H9 (cell line): Measurements from ENCODE around the gene ARHGEF5. TPM values are rescaled to one million over a fixed set of nuclear protein-coding genes. Genes with fewer than 3 reads are reported as not detected.

Experiments
- DNase-seq: peaks from one replicate; pipeline ENCODE4 v3.0.0-alpha.2; 2017
- H2AFZ ChIP-seq: one replicate; pipeline ENCODE4 v1.6.1; 2013; ENCODE audit warnings: mild to moderate bottlenecking, low read length, control low read depth, moderate library complexity
- H2AK5ac ChIP-seq: 2 replicates; pipeline ENCODE4 v1.6.1; 2013; ENCODE audit warnings: low read length, control low read depth, mixed read lengths; ENCODE audit not compliant: insufficient read length
- H2BK120ac ChIP-seq: one replicate; pipeline ENCODE4 v1.6.1; 2013; ENCODE audit warnings: low read depth, mild to moderate bottlenecking, low read length, control low read depth, inconsistent platforms; ENCODE audit not compliant: poor library complexity, severe bottlenecking
- H2BK12ac ChIP-seq: 2 replicates; pipeline ENCODE4 v1.6.1; 2013; ENCODE audit warnings: low read length, control low read depth, mixed read lengths, low read depth; ENCODE audit not compliant: insufficient read length
- H2BK15ac ChIP-seq: 2 replicates; pipeline ENCODE4 v1.6.1; 2013; ENCODE audit warnings: low read depth, low read length, control low read depth
- H2BK20ac ChIP-seq: one replicate; pipeline ENCODE4 v1.6.1; 2013; ENCODE audit warnings: low read depth, mild to moderate bottlenecking, low read length, control low read depth, inconsistent platforms; ENCODE audit not compliant: poor library complexity, severe bottlenecking
- H2BK5ac ChIP-seq: 2 replicates; pipeline ENCODE4 v1.6.1; 2013; ENCODE audit warnings: low read length, control low read depth, mixed read lengths; ENCODE audit not compliant: insufficient read length
- H3K14ac ChIP-seq: 2 replicates; pipeline ENCODE4 v1.6.1; 2013; ENCODE audit warnings: low read length, control low read depth; ENCODE audit not compliant: insufficient read depth
- H3K18ac ChIP-seq: 2 replicates; pipeline ENCODE4 v1.6.1; 2013; ENCODE audit warnings: low read depth, mild to moderate bottlenecking, mixed read lengths, low read length, control low read depth; ENCODE audit not compliant: insufficient read length
- H3K23ac ChIP-seq: 2 replicates; pipeline ENCODE4 v1.6.1; 2013; ENCODE audit warnings: low read length, control low read depth, mixed read lengths, low read depth; ENCODE audit not compliant: insufficient read length
- H3K23me2 ChIP-seq: 2 replicates; pipeline ENCODE4 v1.6.1; 2013; ENCODE audit warnings: low read depth, mild to moderate bottlenecking, mixed read lengths, low read length, control low read depth; ENCODE audit not compliant: insufficient read length, poor library complexity, severe bottlenecking
- H3K27ac ChIP-seq: 2 replicates; pipeline ENCODE4 v1.5.1; 2013; ENCODE audit warnings: low read length, control low read depth, mixed read lengths, low read depth; ENCODE audit not compliant: insufficient read length
- H3K27me3 ChIP-seq: 2 replicates; pipeline ENCODE4 v1.6.1; 2013; ENCODE audit warnings: low read length, control low read depth, inconsistent platforms; ENCODE audit not compliant: insufficient read depth
- H3K4ac ChIP-seq: 2 replicates; pipeline ENCODE4 v1.6.1; 2013; ENCODE audit warnings: low read depth, mild to moderate bottlenecking, control low read depth, inconsistent platforms, low read length, moderate library complexity
- H3K4me1 ChIP-seq: 2 replicates; pipeline ENCODE4 v1.6.1; 2013; ENCODE audit warnings: low read length, control low read depth, inconsistent platforms; ENCODE audit not compliant: insufficient read depth
- H3K4me2 ChIP-seq: 2 replicates; pipeline ENCODE4 v1.6.1; 2013; ENCODE audit warnings: low read length, control low read depth, mixed read lengths; ENCODE audit not compliant: insufficient read length, insufficient read depth
- H3K56ac ChIP-seq: 2 replicates; pipeline ENCODE4 v1.6.1; 2013; ENCODE audit warnings: low read depth, mild to moderate bottlenecking, mixed read lengths, low read length, control low read depth; ENCODE audit not compliant: insufficient read length
- H3K79me1 ChIP-seq: 2 replicates; pipeline ENCODE4 v1.6.1; 2013; ENCODE audit warnings: low read depth, mild to moderate bottlenecking, moderate library complexity, low read length, control low read depth, inconsistent platforms; ENCODE audit not compliant: insufficient read depth, poor library complexity, severe bottlenecking
- H3K79me2 ChIP-seq: 2 replicates; pipeline ENCODE4 v1.6.1; 2013; ENCODE audit warnings: low read length, control low read depth, inconsistent platforms; ENCODE audit not compliant: insufficient read depth
- H3K9ac ChIP-seq: 2 replicates; pipeline ENCODE4 v1.6.1; 2013; ENCODE audit warnings: low read length, control low read depth, mixed read lengths; ENCODE audit not compliant: insufficient read length; ENCODE audit errors: extremely low read depth
- H3K9me3 ChIP-seq: one replicate; pipeline ENCODE4 v1.6.1; 2013; ENCODE audit warnings: low read depth, low read length, inconsistent platforms; ENCODE audit not compliant: control insufficient read depth
- H3T11ph ChIP-seq: one replicate; pipeline ENCODE4 v1.6.1; 2013; ENCODE audit warnings: mild to moderate bottlenecking, low read length, control low read depth, inconsistent platforms
- H4K20me1 ChIP-seq: one replicate; pipeline ENCODE4 v1.6.1; 2013; ENCODE audit not compliant: control insufficient read depth, insufficient read length, insufficient read depth
- H4K5ac ChIP-seq: 2 replicates; pipeline ENCODE4 v1.6.1; 2013; ENCODE audit warnings: low read depth, mild to moderate bottlenecking, mixed read lengths, low read length, control low read depth; ENCODE audit not compliant: insufficient read length
- H4K8ac ChIP-seq: replicated peaks from 2 replicates; pipeline ENCODE4 v1.6.1; 2013; ENCODE audit warnings: low read length, control low read depth, mixed read lengths, low read depth; ENCODE audit not compliant: insufficient read length
- H4K91ac ChIP-seq: 2 replicates; pipeline ENCODE4 v1.6.1; 2013; ENCODE audit warnings: low read depth, mild to moderate bottlenecking, moderate library complexity, mixed read lengths, low read length, control low read depth; ENCODE audit not compliant: insufficient read length
- H3K27ac Mint-ChIP-seq, 3 experiments: 2 replicates in 2 of 3; 3 replicates in 1 of 3; pipeline ENCODE4 v1.8.0; 2020 to 2021; ENCODE audit warnings: mixed read lengths in 3 of 3, mild to moderate bottlenecking in 1 of 3, moderate library complexity in 1 of 3
- H3K27me3 Mint-ChIP-seq: 2 replicates; pipeline ENCODE4 v1.8.0; 2021; ENCODE audit warnings: low read depth, mild to moderate bottlenecking, moderate library complexity, mixed read lengths
- H3K36me3 Mint-ChIP-seq, 3 experiments: 2 replicates in 2 of 3; 3 replicates in 1 of 3; pipeline ENCODE4 v1.8.0; 2020 to 2021; ENCODE audit warnings: low read depth in 3 of 3, mixed read lengths in 3 of 3; ENCODE audit not compliant: insufficient read depth in 1 of 3
- H3K4me1 Mint-ChIP-seq, 2 experiments: 2 replicates each; pipeline ENCODE4 v1.8.0; 2020; ENCODE audit warnings: mixed read lengths in 2 of 2
- H3K4me3 Mint-ChIP-seq, 2 experiments: 2 replicates in 1 of 2; 3 replicates in 1 of 2; pipeline ENCODE4 v1.8.0; 2020 to 2021; ENCODE audit warnings: mild to moderate bottlenecking in 2 of 2, mixed read lengths in 2 of 2, moderate library complexity in 1 of 2
- H3K9me3 Mint-ChIP-seq, 2 experiments: 2 replicates in 1 of 2; 3 replicates in 1 of 2; pipeline ENCODE4 v1.8.0; 2020; ENCODE audit warnings: mild to moderate bottlenecking in 2 of 2, mixed read lengths in 2 of 2, moderate library complexity in 1 of 2
- CTCF ChIP-seq: fragments of 200-600 bp; sonication (generic); conservative IDR thresholded peaks from 3 replicates; pipeline ENCODE4 v1.8.0; 2021; ENCODE audit warnings: antibody characterized with exemption, mild to moderate bottlenecking
- WGBS: extraction: QIAGEN DNeasy Blood & Tissue Kit; methylation state at CpG from one replicate; pipeline ENCODE4 v1.1.7; 2013; ENCODE audit warnings: missing lambda C conversion rate, low lambda C conversion rate, mixed read lengths; ENCODE audit not compliant: insufficient read length; ENCODE audit errors: extremely low coverage; 5-methylcytosine and 5-hydroxymethylcytosine counted together
- total RNA-seq: library from RNA; stranded (reverse); gene quantifications from 2 replicates; pipeline ENCODE4 v1.2.1, GENCODE V29; 2021

The ARHGEF5 gene
- total RNA-seq, 1 experiment from 2014 or later, result 33.9 TPM

GRCh38 chr7:144403102-144403501, 47.9 kb downstream of the ARHGEF5 start:
- Histone ChIP-seq H3K4me1 (no peaks in the 10 kb centered on the region), H2BK5ac (no peak overlapping the region), H3K27ac (no peak overlapping the region), H3K23ac (no peak overlapping the region), H3K79me1 (no peaks in the 10 kb centered on the region), H2BK12ac (no peak overlapping the region), H3K9ac (no peak overlapping the region), H3K18ac (no peak overlapping the region), H3K9me3 (no peaks in the 10 kb centered on the region), H3T11ph (no peak overlapping the region), H4K20me1 (no peaks in the 10 kb centered on the region), H2AK5ac (no peak overlapping the region), H2BK20ac (no peak overlapping the region), H3K14ac (no peak overlapping the region), H4K8ac (no peak overlapping the region), H3K79me2 (no peaks in the 10 kb centered on the region), H3K4me2 (no peak overlapping the region), H3K4ac (no peak overlapping the region), H2BK15ac (no peak overlapping the region), H3K23me2 (no peaks in the 10 kb centered on the region), H4K5ac (no peak overlapping the region), H3K56ac (no peak overlapping the region), H2AFZ (no peak overlapping the region), H3K27me3 (no peaks in the 10 kb centered on the region), H4K91ac (no peak overlapping the region), H2BK120ac (no peak overlapping the region)
- Mint-ChIP-seq H3K4me1 (peaks cover 9 to 10% of the 10 kb centered on the region in 2 experiments), H3K27me3 (peaks cover 1% of the 10 kb centered on the region), H3K36me3 (no peaks in the 10 kb centered on the region), H3K4me3 (no peak overlapping the region), H3K27ac (no peak overlapping the region; a peak in 1 of 7 replicates), H3K9me3 (no peaks in the 10 kb centered on the region)
- no peak for TF ChIP-seq CTCF
- WGBS, result no CpG with 5 or more reads among the region's 11 CpGs
- no peak for DNase-seq
